Measurements from ENCODE around the gene ACYP1.
"Not testable (repeated sequence)": the region's sequence is repeated elsewhere in the genome, so short reads cannot be mapped to it uniquely, and the experiment has no call there.

ACYP1 gene

GRCh38 chr14:75067765-75068164, 3.9 kb upstream of the ACYP1 start:
- DNase-seq = not testable (repeated sequence)

- no peak for DNase-seq
Measured at GRCh38 chr14:75067212-75067611, 3.4 kb upstream of the ACYP1 start.

GRCh38 chr14:75066691-75067090, 2.9 kb upstream of the ACYP1 start:
- no peak for DNase-seq

- no peak for DNase-seq
Measured at GRCh38 chr14:75064205-75064567, 362 bp upstream of the ACYP1 start.

- peak; percentile 21 for DNase-seq
Measured at GRCh38 chr14:75063013-75063412, 811 bp downstream of the ACYP1 start.

- no peak for DNase-seq
Measured at GRCh38 chr14:75060420-75060819, 3.4 kb downstream of the ACYP1 start.

- DNase-seq = no peak
Measured at GRCh38 chr14:75059642-75060041, 4.2 kb downstream of the ACYP1 start.

- DNase-seq = no peak
Measured at GRCh38 chr14:75054421-75054820, 9.4 kb downstream of the ACYP1 start.

GRCh38 chr14:75053396-75054291, 10.2 kb downstream of the ACYP1 start:
- DNase-seq = no peak

GRCh38 chr14:75051556-75051899, 12.3 kb downstream of the ACYP1 start:
- no peak for DNase-seq

GRCh38 chr14:75050852-75051555, 12.8 kb downstream of the ACYP1 start, which contains the start of gene MLH3:
Gene MLH3, minus strand, starts transcription at chr14:75051467. Its CDS starts 1,812 bp downstream, at chr14:75049655.
- DNase-seq = peak; percentile 83

- DNase-seq = no peak
Measured at GRCh38 chr14:75049731-75050201, 14.1 kb downstream of the ACYP1 start.

GRCh38 chr14:75049136-75049535, 14.7 kb downstream of the ACYP1 start:
- DNase-seq = no peak

GRCh38 chr14:75048101-75048500, 15.7 kb downstream of the ACYP1 start:
- no peak for DNase-seq

- DNase-seq = no peak
Measured at GRCh38 chr14:75047506-75047905, 16.3 kb downstream of the ACYP1 start.

GRCh38 chr14:75046899-75047298, 16.9 kb downstream of the ACYP1 start:
- no peak for DNase-seq

GRCh38 chr14:75046275-75046674, 17.5 kb downstream of the ACYP1 start:
- no peak for DNase-seq

- DNase-seq = no peak
Measured at GRCh38 chr14:75044752-75045151, 19.1 kb downstream of the ACYP1 start.

GRCh38 chr14:75044322-75044721, 19.5 kb downstream of the ACYP1 start:
- DNase-seq = no peak

GRCh38 chr14:75042035-75042434, 21.8 kb downstream of the ACYP1 start:
- DNase-seq = no peak

GRCh38 chr14:75041613-75042012, 22.2 kb downstream of the ACYP1 start:
- no peak for DNase-seq

- no peak for DNase-seq
Measured at GRCh38 chr14:75040959-75041358, 22.9 kb downstream of the ACYP1 start.

GRCh38 chr14:75040507-75040906, 23.3 kb downstream of the ACYP1 start:
- no peak for DNase-seq

GRCh38 chr14:75032939-75033338, 30.9 kb downstream of the ACYP1 start:
- DNase-seq = no peak

All from activated T-cell treated with anti-CD3 and anti-CD28 coated beads, Interleukin-2, amount 50 U/mL, for 1 hour (primary cell).